Measurements from ENCODE around the gene SETBP1. TPM values are rescaled to one million over a fixed set of nuclear protein-coding genes. Genes with fewer than 3 reads are reported as not detected.

SETBP1 gene
- total RNA-seq, 1 experiment from 2014 or later, result 4.0 TPM

DNA sequence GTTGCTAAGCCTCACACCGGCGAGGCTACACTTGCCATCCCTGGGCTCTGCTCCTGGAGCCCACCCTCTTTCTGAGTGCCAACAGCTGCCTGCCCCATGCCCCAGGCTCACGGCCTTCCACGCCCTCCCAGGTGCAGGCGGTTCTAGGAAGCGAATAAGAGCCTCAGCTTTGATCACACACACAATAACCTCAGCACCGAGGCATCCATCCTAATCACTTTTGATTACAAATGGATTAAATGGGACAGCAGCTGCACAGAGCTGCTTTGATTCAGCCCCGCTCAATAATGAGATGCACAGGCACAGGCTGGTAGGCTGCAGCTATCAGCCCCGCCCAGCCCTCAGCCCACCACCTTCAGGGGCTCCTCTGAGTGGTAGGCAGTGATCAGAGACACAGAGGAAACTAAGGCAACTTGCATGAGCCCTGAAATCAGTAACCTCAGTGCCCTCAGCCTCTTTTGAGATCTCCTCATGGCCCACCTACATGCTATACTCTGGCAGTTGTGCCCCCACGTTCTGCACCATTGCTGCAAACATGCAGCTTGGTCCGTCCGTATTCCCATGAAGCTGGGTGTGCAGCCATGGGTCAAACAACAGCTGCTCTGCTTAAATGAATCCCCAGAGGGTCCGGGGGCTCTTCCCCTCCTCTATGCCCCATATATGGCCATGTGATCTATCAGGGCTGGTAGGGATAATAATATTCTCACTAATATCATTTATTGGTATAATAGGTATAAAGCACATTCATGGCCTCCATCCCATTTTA, 171.4 kb downstream of the SETBP1 start:
- no peaks in the 10 kb centered on the region for H3K36me3 Mint-ChIP-seq (ENCODE audit: insufficient read depth, unreplicated experiment)
- no peaks in the 10 kb centered on the region for H3K9me3 ChIP-seq
- no peaks in the 10 kb centered on the region for H3K9me3 Mint-ChIP-seq (ENCODE audit: unreplicated experiment)
- no peaks in the 10 kb centered on the region for H3K27me3 Mint-ChIP-seq (ENCODE audit: insufficient read depth, unreplicated experiment)
- H3K4me3 ChIP-seq (ENCODE audit: low read depth, low read length), result no peak overlapping the region
- DNase-seq, result no peak
- POLR2A ChIA-PET, result no interaction called here
- H3K4me1 ChIP-seq, result no peaks in the 10 kb centered on the region
- no TSS peak for BruUV-seq (replicated peaks)
- no peak overlapping the region for H3K4me3 Mint-ChIP-seq (ENCODE audit: unreplicated experiment)
- intact Hi-C loops (cut with micrococcal nuclease; ENCODE audit: unreplicated experiment), result no loop called here
- H3K36me3 ChIP-seq (ENCODE audit: control insufficient read depth, insufficient read depth, low read length), result no peaks in the 10 kb centered on the region
- CTCF ChIA-PET, result no interaction called here
- no peaks in the 10 kb centered on the region for H3K4me1 Mint-ChIP-seq (ENCODE audit: low read depth, unreplicated experiment)
- no peak overlapping the region for H3K27ac Mint-ChIP-seq (ENCODE audit: unreplicated experiment)
- TF ChIP-seq, protein P1, sequence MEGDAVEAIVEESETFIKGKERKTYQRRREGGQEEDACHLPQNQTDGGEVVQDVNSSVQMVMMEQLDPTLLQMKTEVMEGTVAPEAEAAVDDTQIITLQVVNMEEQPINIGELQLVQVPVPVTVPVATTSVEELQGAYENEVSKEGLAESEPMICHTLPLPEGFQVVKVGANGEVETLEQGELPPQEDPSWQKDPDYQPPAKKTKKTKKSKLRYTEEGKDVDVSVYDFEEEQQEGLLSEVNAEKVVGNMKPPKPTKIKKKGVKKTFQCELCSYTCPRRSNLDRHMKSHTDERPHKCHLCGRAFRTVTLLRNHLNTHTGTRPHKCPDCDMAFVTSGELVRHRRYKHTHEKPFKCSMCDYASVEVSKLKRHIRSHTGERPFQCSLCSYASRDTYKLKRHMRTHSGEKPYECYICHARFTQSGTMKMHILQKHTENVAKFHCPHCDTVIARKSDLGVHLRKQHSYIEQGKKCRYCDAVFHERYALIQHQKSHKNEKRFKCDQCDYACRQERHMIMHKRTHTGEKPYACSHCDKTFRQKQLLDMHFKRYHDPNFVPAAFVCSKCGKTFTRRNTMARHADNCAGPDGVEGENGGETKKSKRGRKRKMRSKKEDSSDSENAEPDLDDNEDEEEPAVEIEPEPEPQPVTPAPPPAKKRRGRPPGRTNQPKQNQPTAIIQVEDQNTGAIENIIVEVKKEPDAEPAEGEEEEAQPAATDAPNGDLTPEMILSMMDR (IDR thresholded peaks at IDR 0.05; ENCODE audit: insufficient read depth in 1 of 2, low read depth in 1 of 2, low read length in 1 of 2, severe bottlenecking in 1 of 2, unreplicated experiment in 1 of 2), result no peak
- H3K27me3 ChIP-seq (replicated peaks; ENCODE audit: control insufficient read depth, insufficient read depth, low read length), result no peaks in the 10 kb centered on the region

GRCh38 chr18:44852818-44853217, 172.1 kb downstream of the SETBP1 start:
- ChIA-PET POLR2A (no interaction called here), CTCF (no interaction called here)
- H3K9me3 Mint-ChIP-seq (ENCODE audit: unreplicated experiment), result no peaks in the 10 kb centered on the region
- Histone ChIP-seq H3K4me3 (ENCODE audit: low read depth, low read length) (no peak overlapping the region), H3K4me1 (no peaks in the 10 kb centered on the region), H3K9me3 (no peaks in the 10 kb centered on the region), H3K27me3 (replicated peaks; ENCODE audit: control insufficient read depth, insufficient read depth, low read length) (no peaks in the 10 kb centered on the region), H3K36me3 (ENCODE audit: control insufficient read depth, insufficient read depth, low read length) (no peaks in the 10 kb centered on the region)
- no peaks in the 10 kb centered on the region for H3K36me3 Mint-ChIP-seq (ENCODE audit: insufficient read depth, unreplicated experiment)
- no peak overlapping the region for H3K4me3 Mint-ChIP-seq (ENCODE audit: unreplicated experiment)
- H3K27ac Mint-ChIP-seq (ENCODE audit: unreplicated experiment), result no peak overlapping the region
- TF ChIP-seq, protein P1 (IDR thresholded peaks at IDR 0.05; ENCODE audit: insufficient read depth in 1 of 2, low read depth in 1 of 2, low read length in 1 of 2, severe bottlenecking in 1 of 2, unreplicated experiment in 1 of 2), result no peak
- no peak for DNase-seq
- H3K27me3 Mint-ChIP-seq (ENCODE audit: insufficient read depth, unreplicated experiment), result no peaks in the 10 kb centered on the region
- intact Hi-C loops (cut with micrococcal nuclease; ENCODE audit: unreplicated experiment), result no loop called here
- no TSS peak for BruUV-seq (replicated peaks)
- peaks cover 4% of the 10 kb centered on the region for H3K4me1 Mint-ChIP-seq (ENCODE audit: low read depth, unreplicated experiment)

DNA sequence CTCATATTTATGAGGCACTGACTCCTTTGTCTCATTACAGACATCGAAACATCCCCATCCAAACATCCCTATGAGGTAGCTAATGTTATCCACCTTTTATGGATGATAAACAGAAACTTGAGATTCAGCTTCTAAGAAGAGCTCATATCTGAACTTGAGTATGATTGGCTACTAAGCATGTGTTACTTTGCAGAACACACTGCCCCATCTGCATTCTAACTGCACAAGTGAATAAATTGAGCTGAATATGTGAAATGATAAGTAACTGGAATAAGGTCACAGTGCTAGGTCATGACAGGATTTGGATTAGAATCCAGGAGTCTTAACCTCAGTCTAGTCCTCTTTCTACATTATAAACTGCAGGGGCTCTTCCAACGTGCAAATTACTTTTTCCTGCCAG, 172.7 kb downstream of the SETBP1 start:
- DNase-seq, result no peak
- Histone ChIP-seq H3K36me3 (ENCODE audit: control insufficient read depth, insufficient read depth, low read length) (no peaks in the 10 kb centered on the region), H3K4me3 (ENCODE audit: low read depth, low read length) (no peak overlapping the region), H3K4me1 (no peaks in the 10 kb centered on the region), H3K27me3 (replicated peaks; ENCODE audit: control insufficient read depth, insufficient read depth, low read length) (no peaks in the 10 kb centered on the region), H3K9me3 (no peaks in the 10 kb centered on the region)
- no peak overlapping the region for H3K27ac Mint-ChIP-seq (ENCODE audit: unreplicated experiment)
- H3K4me3 Mint-ChIP-seq (ENCODE audit: unreplicated experiment), result no peak overlapping the region
- H3K9me3 Mint-ChIP-seq (ENCODE audit: unreplicated experiment), result no peaks in the 10 kb centered on the region
- intact Hi-C loops (cut with micrococcal nuclease; ENCODE audit: unreplicated experiment), result no loop called here
- ChIA-PET POLR2A (no interaction called here), CTCF (no interaction called here)
- TF ChIP-seq, protein P1 (IDR thresholded peaks at IDR 0.05; ENCODE audit: insufficient read depth in 1 of 2, low read depth in 1 of 2, low read length in 1 of 2, severe bottlenecking in 1 of 2, unreplicated experiment in 1 of 2), result no peak
- no TSS peak for BruUV-seq (replicated peaks)
- no peaks in the 10 kb centered on the region for H3K36me3 Mint-ChIP-seq (ENCODE audit: insufficient read depth, unreplicated experiment)
- peaks cover 5% of the 10 kb centered on the region for H3K4me1 Mint-ChIP-seq (ENCODE audit: low read depth, unreplicated experiment)
- no peaks in the 10 kb centered on the region for H3K27me3 Mint-ChIP-seq (ENCODE audit: insufficient read depth, unreplicated experiment)
